ENCODE data around the gene HSPA4L.

HSPA4L gene

GRCh38 chr4:127783955-127784770 is 2.0 kb downstream of the HSPA4L start:
- no peak for DNase-seq

- no peak for DNase-seq
These were observed 6.4 kb downstream of the HSPA4L start for GRCh38 chr4:127788517-127788916.

- no peak for DNase-seq
These were observed 9.3 kb downstream of the HSPA4L start for GRCh38 chr4:127791391-127791790.

GRCh38 chr4:127793528-127793927 is 11.4 kb downstream of the HSPA4L start:
- no peak for DNase-seq

- DNase-seq = no peak
These were observed 17.6 kb downstream of the HSPA4L start for GRCh38 chr4:127799711-127800110.

- DNase-seq = no peak
These were observed 27.2 kb downstream of the HSPA4L start for GRCh38 chr4:127809173-127809800.

GRCh38 chr4:127810551-127810950 is 28.4 kb downstream of the HSPA4L start:
- DNase-seq = no peak

- no peak for DNase-seq
These were observed 40.3 kb downstream of the HSPA4L start for GRCh38 chr4:127822430-127822829.

GRCh38 chr4:127828121-127828520 is 46.0 kb downstream of the HSPA4L start:
- DNase-seq = no peak

- DNase-seq = no peak
These were observed 46.9 kb downstream of the HSPA4L start for GRCh38 chr4:127829014-127829413.

GRCh38 chr4:127832585-127832984 is 50.5 kb downstream of the HSPA4L start:
- no peak for DNase-seq

GRCh38 chr4:127843704-127844600 is 61.8 kb downstream of the HSPA4L start:
- no peak for DNase-seq

GRCh38 chr4:127844601-127845116 is 62.5 kb downstream of the HSPA4L start:
- DNase-seq = no peak

GRCh38 chr4:127846061-127846460 is 63.9 kb downstream of the HSPA4L start:
- no peak for DNase-seq

- no peak for DNase-seq
These were observed 64.6 kb downstream of the HSPA4L start for GRCh38 chr4:127846765-127847164.

GRCh38 chr4:127849505-127850234 is 67.5 kb downstream of the HSPA4L start:
- no peak for DNase-seq

- DNase-seq = no peak
These were observed 70.5 kb downstream of the HSPA4L start for GRCh38 chr4:127852661-127853060.

GRCh38 chr4:127856196-127856812 is 74.2 kb downstream of the HSPA4L start:
- no peak for DNase-seq

GRCh38 chr4:127856813-127857447 is 74.8 kb downstream of the HSPA4L start:
- DNase-seq = no peak

- no peak for DNase-seq
These were observed 75.5 kb downstream of the HSPA4L start for GRCh38 chr4:127857641-127858040.

GRCh38 chr4:127868196-127868595 is 86.1 kb downstream of the HSPA4L start:
- DNase-seq = no peak

- no peak for DNase-seq
These were observed 88.2 kb downstream of the HSPA4L start for GRCh38 chr4:127870281-127870680.

Data from activated CD8-positive, alpha-beta memory T cell treated with anti-CD3 and anti-CD28 coated beads, Interleukin-2, amount 50 U/mL, for 4 hours (primary cell).